ENCODE measurements around the gene TMEM258. TPM values are rescaled to one million over a fixed set of nuclear protein-coding genes. Genes with fewer than 3 reads are reported as not detected.

TMEM258 gene
- total and polyA plus RNA-seq, 2 donors (not counting 3 experiments of a cell fraction or from before 2014, with no cell fraction given), result 140 to 534 TPM

GRCh38 chr11:61795459-61795858 lies 3.1 kb upstream of the TMEM258 start:
- Histone ChIP-seq H3K36me3 (ENCODE audit: control insufficient read depth in 2 of 2, extremely low read depth in 1 of 2, insufficient read depth in 2 of 2, low read length in 2 of 2) (peaks cover 3 to 6% of the 10 kb centered on the region in 2 experiments), H4K20me1 (replicated peaks; ENCODE audit: control insufficient read depth, extremely low read depth, insufficient read depth, low read length) (no peaks in the 10 kb centered on the region), H3K4me2 (ENCODE audit: insufficient read depth, low read length) (no peak overlapping the region), H3K9me1 (replicated peaks; ENCODE audit: control insufficient read depth, extremely low read depth, insufficient read depth, low read length) (no peaks in the 10 kb centered on the region), H3K4me1 (ENCODE audit: control insufficient read depth, extremely low read depth, insufficient read depth, low read length) (peaks cover 25% of the 10 kb centered on the region), H3K27me3 (ENCODE audit: control insufficient read depth in 2 of 2, insufficient read depth in 2 of 2, low read length in 2 of 2) (no peaks in the 10 kb centered on the region), H3K4me3 (replicated peaks in 1 of 3; ENCODE audit: insufficient read depth in 1 of 3, low read depth in 1 of 3, low read length in 3 of 3) (no peak overlapping the region), H3K79me2 (ENCODE audit: control insufficient read depth, insufficient read depth, low read length) (peaks cover 61% of the 10 kb centered on the region), H3K9me3 (replicated peaks; ENCODE audit: control insufficient read depth, insufficient read depth, low read length) (no peaks in the 10 kb centered on the region), H3K27ac (ENCODE audit: insufficient read depth, low read depth, low read length) (no peak overlapping the region), H3K9ac (replicated peaks; ENCODE audit: extremely low read depth, insufficient read depth, low read length) (no peak overlapping the region), H2AFZ (ENCODE audit: low read depth, low read length) (no peak overlapping the region)
- intact Hi-C loops (cut with micrococcal nuclease), result no loop called here
- dilution Hi-C loops (cut with MboI; ENCODE audit: extremely low pct_ligation_motif_present, low sequenced_read_pairs), result no loop called here
- TF ChIP-seq MAX (IDR thresholded peaks at IDR 0.05; ENCODE audit: insufficient read depth, insufficient read length) (no peak), POLR2AphosphoS5 (IDR thresholded peaks at IDR 0.05; ENCODE audit: insufficient read depth, low read depth, low read length) (no peak), GATA2 (IDR thresholded peaks at IDR 0.05; ENCODE audit: insufficient read depth, insufficient read length, low read depth, low read length) (no peak), JUN (IDR thresholded peaks at IDR 0.05; ENCODE audit: borderline replicate concordance, insufficient read depth, insufficient read length, low read depth) (no peak), EZH2 (IDR thresholded peaks at IDR 0.05; ENCODE audit: borderline replicate concordance, low read depth, low read length, severe bottlenecking) (no peak), FOS (IDR thresholded peaks at IDR 0.05; ENCODE audit: borderline replicate concordance, insufficient read depth, low read length) (no peak), CTCF (IDR thresholded peaks at IDR 0.05; ENCODE audit: extremely low read depth in 1 of 2, insufficient read depth in 1 of 2, low read depth in 1 of 2, low read length in 2 of 2) (no peak), MYC (IDR thresholded peaks at IDR 0.05; ENCODE audit: low read depth, low read length) (no peak), POLR2A (IDR thresholded peaks at IDR 0.05; ENCODE audit: low read depth, low read length) (no peak)
- FAIRE-seq (no peak), DNase-seq (ENCODE audit: low read depth, low spot score) (no peak)
- POLR2A ChIA-PET, result no interaction called here
- CTCF ChIA-PET, result interaction anchor here (0.8 to 4.4 kb wide), 5 partner anchors 40 to 313 kb away, joined by 3 to 112 read pairs (median 59); no protein-coding TSS in a partner anchor
- BruUV-seq (replicated peaks), result no TSS peak
